ENCODE data around the gene TIAM2.

Gene TIAM2

GRCh38 chr6:155045561-155046404 is 50.7 kb downstream of the TIAM2 start:
- Histone ChIP-seq H3K27ac (replicated peaks) (no peak overlapping the region), H3K4me3 (replicated peaks; ENCODE audit: insufficient read depth, low read length) (no peak overlapping the region), H3K27me3 (ENCODE audit: insufficient read depth, poor library complexity, severe bottlenecking) (no peaks in the 10 kb centered on the region)
- no peak for DNase-seq (ENCODE audit: low read depth in 1 of 2, low spot score in 1 of 2)
- no peak for TF ChIP-seq POLR2AphosphoS5 (IDR thresholded peaks at IDR 0.05; ENCODE audit: low read depth)
- no peak for TF ChIP-seq GABPA (IDR thresholded peaks at IDR 0.05; ENCODE audit: low read depth)
- TF ChIP-seq REST (IDR thresholded peaks at IDR 0.05; ENCODE audit: insufficient replicate concordance, low read depth) = no peak
- no peak for TF ChIP-seq SPI1 (IDR thresholded peaks at IDR 0.05; ENCODE audit: borderline replicate concordance, low read depth)
- TF ChIP-seq, protein P1, sequence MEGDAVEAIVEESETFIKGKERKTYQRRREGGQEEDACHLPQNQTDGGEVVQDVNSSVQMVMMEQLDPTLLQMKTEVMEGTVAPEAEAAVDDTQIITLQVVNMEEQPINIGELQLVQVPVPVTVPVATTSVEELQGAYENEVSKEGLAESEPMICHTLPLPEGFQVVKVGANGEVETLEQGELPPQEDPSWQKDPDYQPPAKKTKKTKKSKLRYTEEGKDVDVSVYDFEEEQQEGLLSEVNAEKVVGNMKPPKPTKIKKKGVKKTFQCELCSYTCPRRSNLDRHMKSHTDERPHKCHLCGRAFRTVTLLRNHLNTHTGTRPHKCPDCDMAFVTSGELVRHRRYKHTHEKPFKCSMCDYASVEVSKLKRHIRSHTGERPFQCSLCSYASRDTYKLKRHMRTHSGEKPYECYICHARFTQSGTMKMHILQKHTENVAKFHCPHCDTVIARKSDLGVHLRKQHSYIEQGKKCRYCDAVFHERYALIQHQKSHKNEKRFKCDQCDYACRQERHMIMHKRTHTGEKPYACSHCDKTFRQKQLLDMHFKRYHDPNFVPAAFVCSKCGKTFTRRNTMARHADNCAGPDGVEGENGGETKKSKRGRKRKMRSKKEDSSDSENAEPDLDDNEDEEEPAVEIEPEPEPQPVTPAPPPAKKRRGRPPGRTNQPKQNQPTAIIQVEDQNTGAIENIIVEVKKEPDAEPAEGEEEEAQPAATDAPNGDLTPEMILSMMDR (IDR thresholded peaks at IDR 0.05; ENCODE audit: insufficient read depth, low read length) = no peak

- DNase-seq (ENCODE audit: low read depth in 1 of 2, low spot score in 1 of 2) = no peak
- H3K27me3 ChIP-seq (ENCODE audit: insufficient read depth, poor library complexity, severe bottlenecking) = no peaks in the 10 kb centered on the region
- TF ChIP-seq, protein P1 (IDR thresholded peaks at IDR 0.05; ENCODE audit: insufficient read depth, low read length) = no peak
- TF ChIP-seq POLR2AphosphoS5 (IDR thresholded peaks at IDR 0.05; ENCODE audit: low read depth) = no peak
- TF ChIP-seq SPI1 (IDR thresholded peaks at IDR 0.05; ENCODE audit: borderline replicate concordance, low read depth) = no peak
- H3K27ac ChIP-seq (replicated peaks) = no peak overlapping the region
- H3K4me3 ChIP-seq (replicated peaks; ENCODE audit: insufficient read depth, low read length) = no peak overlapping the region
Observed at GRCh38 chr6:155047523-155047922, 52.4 kb downstream of the TIAM2 start.

DNA sequence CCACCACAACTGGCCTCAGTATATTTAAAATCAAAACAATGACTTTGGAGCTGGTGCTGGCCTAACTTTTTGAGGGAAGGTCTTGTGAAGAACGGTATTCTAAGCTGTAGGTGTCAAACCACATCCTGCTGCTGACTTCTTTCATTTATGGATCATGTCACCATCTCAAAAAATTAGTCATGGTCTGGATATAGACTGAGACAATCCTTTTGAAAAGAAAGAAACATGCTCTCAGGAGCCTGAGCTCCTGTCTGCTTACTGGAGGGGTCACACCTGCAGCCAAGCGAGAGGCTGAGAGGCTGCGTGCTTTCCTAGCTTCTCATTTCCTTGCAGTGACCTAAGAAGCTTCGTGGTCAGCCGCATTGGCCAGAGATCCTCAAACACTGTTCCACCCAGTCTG is 55.2 kb downstream of the TIAM2 start:
- DNase-seq (ENCODE audit: low read depth in 1 of 2, low spot score in 1 of 2) = no peak
- TF ChIP-seq REST (IDR thresholded peaks at IDR 0.05; ENCODE audit: insufficient replicate concordance, low read depth) = no peak
- TF ChIP-seq GABPA (IDR thresholded peaks at IDR 0.05; ENCODE audit: low read depth) = no peak
- no peak for TF ChIP-seq SPI1 (IDR thresholded peaks at IDR 0.05; ENCODE audit: borderline replicate concordance, low read depth)
- TF ChIP-seq, protein P1 (IDR thresholded peaks at IDR 0.05; ENCODE audit: insufficient read depth, low read length) = no peak
- no peak for TF ChIP-seq POLR2AphosphoS5 (IDR thresholded peaks at IDR 0.05; ENCODE audit: low read depth)
- Histone ChIP-seq H3K27ac (replicated peaks) (no peak overlapping the region), H3K27me3 (ENCODE audit: insufficient read depth, poor library complexity, severe bottlenecking) (no peaks in the 10 kb centered on the region), H3K4me3 (replicated peaks; ENCODE audit: insufficient read depth, low read length) (no peak overlapping the region)
